Activated T-cell treated with anti-CD3 and anti-CD28 coated beads, Interleukin-2, amount 50 U/mL, for 1 hour (primary cell): ENCODE results near the gene PIEZO2.
"Not testable (repeated sequence)": the region's sequence is repeated elsewhere in the genome, so short reads cannot be mapped to it uniquely, and the experiment has no call there.

ENCODE experiments used
- DNase-seq: peaks from one replicate; pipeline ENCODE4 v3.0.0-alpha.2; 2020

PIEZO2 gene

GRCh38 chr18:11148680-11149440 is 509 bp downstream of the PIEZO2 start:
- DNase-seq: no peak

- DNase-seq: no peak
Measured at GRCh38 chr18:11147962-11148679, 1.2 kb downstream of the PIEZO2 start.

- no peak for DNase-seq
Measured at GRCh38 chr18:11147371-11147951, 1.9 kb downstream of the PIEZO2 start.

GRCh38 chr18:11146947-11147345 is 2.4 kb downstream of the PIEZO2 start:
- DNase-seq: no peak

- no peak for DNase-seq
Measured at GRCh38 chr18:11146238-11146946, 3.0 kb downstream of the PIEZO2 start.

- no peak for DNase-seq
Measured at GRCh38 chr18:11145413-11146191, 3.8 kb downstream of the PIEZO2 start.

- DNase-seq: no peak
Measured at GRCh38 chr18:11137400-11137799, 12.0 kb downstream of the PIEZO2 start.

- no peak for DNase-seq
Measured at GRCh38 chr18:11136241-11136640, 13.1 kb downstream of the PIEZO2 start.

- DNase-seq: no peak
Measured at GRCh38 chr18:11134940-11135339, 14.4 kb downstream of the PIEZO2 start.

GRCh38 chr18:11129059-11129458 is 20.3 kb downstream of the PIEZO2 start:
- not testable (repeated sequence) for DNase-seq

GRCh38 chr18:11125492-11126315 is 23.7 kb downstream of the PIEZO2 start:
- no peak for DNase-seq

GRCh38 chr18:11124054-11124453 is 25.3 kb downstream of the PIEZO2 start:
- DNase-seq: no peak

- no peak for DNase-seq
Measured at GRCh38 chr18:11121443-11121849, 27.9 kb downstream of the PIEZO2 start.

GRCh38 chr18:11119959-11120587 is 29.3 kb downstream of the PIEZO2 start:
- no peak for DNase-seq

GRCh38 chr18:11119550-11119949 is 29.8 kb downstream of the PIEZO2 start:
- no peak for DNase-seq

- DNase-seq: no peak
Measured at GRCh38 chr18:11118051-11118766, 31.2 kb downstream of the PIEZO2 start.

GRCh38 chr18:11115276-11115675 is 34.1 kb downstream of the PIEZO2 start:
- no peak for DNase-seq

- DNase-seq: no peak
Measured at GRCh38 chr18:11114653-11115052, 34.7 kb downstream of the PIEZO2 start.

GRCh38 chr18:11113937-11114336 is 35.4 kb downstream of the PIEZO2 start:
- no peak for DNase-seq

- no peak for DNase-seq
Measured at GRCh38 chr18:11113046-11113548, 36.3 kb downstream of the PIEZO2 start.
